Measurements from ENCODE around the gene EMILIN2. TPM values are rescaled to one million over a fixed set of nuclear protein-coding genes. Genes with fewer than 3 reads are reported as not detected.

Gene EMILIN2
- total RNA-seq, 1 donor from 2014 or later, result 51.5 TPM

DNA sequence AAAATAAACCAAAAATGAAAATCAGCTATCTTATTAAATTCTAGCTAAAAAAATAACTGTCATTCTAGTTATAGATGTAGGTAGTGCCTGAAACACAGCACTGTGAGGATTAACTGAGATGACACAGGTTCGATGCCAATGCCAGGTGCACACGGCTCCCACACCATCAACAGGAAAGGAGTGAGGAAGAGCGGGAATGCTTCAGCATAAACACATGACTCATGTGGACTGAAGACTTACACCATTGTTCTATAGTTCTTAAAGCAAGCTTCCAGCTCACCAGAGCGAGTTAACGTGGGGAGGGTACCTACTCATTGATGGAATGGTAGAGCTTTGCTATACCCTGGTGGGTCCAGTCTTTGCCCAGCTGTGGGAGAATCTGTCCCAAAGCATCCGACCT, 76.7 kb downstream of the EMILIN2 start:
- no peaks in the 10 kb centered on the region for H3K4me1 ChIP-seq
- no peaks in the 10 kb centered on the region for H3K27me3 ChIP-seq (ENCODE audit: low read depth)
- H3K27ac ChIP-seq, result no peak overlapping the region
- no peak overlapping the region for H3K4me3 ChIP-seq
- DNase-seq (no peak), ATAC-seq (no peak)
- H3K9me3 ChIP-seq, result no peaks in the 10 kb centered on the region
- TF ChIP-seq, protein P1, sequence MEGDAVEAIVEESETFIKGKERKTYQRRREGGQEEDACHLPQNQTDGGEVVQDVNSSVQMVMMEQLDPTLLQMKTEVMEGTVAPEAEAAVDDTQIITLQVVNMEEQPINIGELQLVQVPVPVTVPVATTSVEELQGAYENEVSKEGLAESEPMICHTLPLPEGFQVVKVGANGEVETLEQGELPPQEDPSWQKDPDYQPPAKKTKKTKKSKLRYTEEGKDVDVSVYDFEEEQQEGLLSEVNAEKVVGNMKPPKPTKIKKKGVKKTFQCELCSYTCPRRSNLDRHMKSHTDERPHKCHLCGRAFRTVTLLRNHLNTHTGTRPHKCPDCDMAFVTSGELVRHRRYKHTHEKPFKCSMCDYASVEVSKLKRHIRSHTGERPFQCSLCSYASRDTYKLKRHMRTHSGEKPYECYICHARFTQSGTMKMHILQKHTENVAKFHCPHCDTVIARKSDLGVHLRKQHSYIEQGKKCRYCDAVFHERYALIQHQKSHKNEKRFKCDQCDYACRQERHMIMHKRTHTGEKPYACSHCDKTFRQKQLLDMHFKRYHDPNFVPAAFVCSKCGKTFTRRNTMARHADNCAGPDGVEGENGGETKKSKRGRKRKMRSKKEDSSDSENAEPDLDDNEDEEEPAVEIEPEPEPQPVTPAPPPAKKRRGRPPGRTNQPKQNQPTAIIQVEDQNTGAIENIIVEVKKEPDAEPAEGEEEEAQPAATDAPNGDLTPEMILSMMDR (IDR thresholded peaks at IDR 0.05), result no peak
- intact Hi-C loops (cut with DNase I), result no loop called here
- H3K36me3 ChIP-seq, result peaks cover 100% of the 10 kb centered on the region

DNA sequence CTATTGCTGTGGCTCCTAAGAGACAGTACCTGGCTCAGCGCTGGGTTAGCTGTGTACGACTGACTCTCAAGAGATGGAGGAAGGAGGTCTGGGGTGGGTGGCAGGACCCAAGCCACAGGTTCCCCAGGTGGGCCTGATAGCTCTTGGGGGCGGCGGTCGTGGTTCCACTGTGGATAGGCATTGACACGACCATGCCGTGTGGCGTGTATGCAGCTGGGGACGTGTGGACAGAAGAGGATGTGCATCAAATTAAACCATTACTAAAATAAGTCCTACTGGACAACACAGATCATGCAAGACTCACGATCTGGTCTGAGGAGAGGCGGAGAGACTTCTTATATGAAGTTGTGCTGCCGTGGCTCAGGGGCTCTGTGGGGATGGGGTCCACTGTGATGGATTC, 78.1 kb downstream of the EMILIN2 start:
- Histone ChIP-seq H3K9me3 (no peaks in the 10 kb centered on the region), H3K27me3 (ENCODE audit: low read depth) (no peaks in the 10 kb centered on the region), H3K4me3 (no peak overlapping the region), H3K36me3 (peaks cover 99% of the 10 kb centered on the region), H3K27ac (no peak overlapping the region), H3K4me1 (no peaks in the 10 kb centered on the region)
- TF ChIP-seq, protein P1 (IDR thresholded peaks at IDR 0.05), result no peak
- intact Hi-C loops (cut with DNase I), result no loop called here
- DNase-seq (no peak), ATAC-seq (no peak)

DNA sequence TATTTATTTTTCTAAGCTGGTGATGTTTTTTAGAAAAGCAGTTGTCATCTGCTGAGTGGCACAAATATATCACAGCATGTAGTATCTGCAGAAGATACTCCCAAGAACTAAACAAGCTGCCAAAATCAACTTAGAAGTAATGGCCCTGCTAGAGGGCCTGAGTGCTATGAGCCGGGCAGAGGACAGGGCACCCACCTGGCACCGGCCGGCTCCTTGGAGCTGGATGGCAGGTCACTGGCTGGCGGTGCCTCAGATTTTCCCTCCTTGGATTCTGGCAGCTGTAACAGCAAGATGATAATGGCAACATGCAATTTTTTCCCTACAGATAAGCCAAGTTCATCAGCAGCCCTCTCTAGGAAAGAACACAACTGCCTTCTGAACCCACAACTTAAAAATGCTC, 79.7 kb downstream of the EMILIN2 start:
- H3K27me3 ChIP-seq (ENCODE audit: low read depth), result no peaks in the 10 kb centered on the region
- DNase-seq (no peak), ATAC-seq (no peak)
- peaks cover 99% of the 10 kb centered on the region for H3K36me3 ChIP-seq
- no peaks in the 10 kb centered on the region for H3K4me1 ChIP-seq
- no peaks in the 10 kb centered on the region for H3K9me3 ChIP-seq
- no peak overlapping the region for H3K4me3 ChIP-seq
- intact Hi-C loops (cut with DNase I), result no loop called here
- no peak overlapping the region for H3K27ac ChIP-seq
- TF ChIP-seq, protein P1 (IDR thresholded peaks at IDR 0.05), result no peak

DNA sequence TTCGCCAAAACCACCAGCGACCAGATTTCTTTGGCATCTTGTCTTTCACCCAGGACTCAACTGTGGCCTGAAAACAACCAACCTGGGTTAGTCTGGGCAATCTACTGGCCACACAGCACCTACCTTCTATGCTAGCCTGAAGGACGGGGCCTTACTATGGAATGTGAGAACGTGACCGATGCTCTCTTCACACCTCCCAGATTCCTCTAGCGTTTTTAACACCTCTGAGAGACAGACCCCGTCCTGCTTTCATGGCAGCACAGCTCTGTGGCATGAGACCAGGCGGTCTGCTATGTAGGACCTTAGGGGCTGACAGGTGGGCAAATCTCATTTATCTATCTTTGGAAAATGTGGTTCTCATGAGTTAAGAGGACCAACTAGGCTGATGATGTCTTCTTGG, 80.9 kb downstream of the EMILIN2 start:
- intact Hi-C loops (cut with DNase I), result no loop called here
- TF ChIP-seq, protein P1 (IDR thresholded peaks at IDR 0.05), result no peak
- Histone ChIP-seq H3K27me3 (ENCODE audit: low read depth) (no peaks in the 10 kb centered on the region), H3K9me3 (no peaks in the 10 kb centered on the region), H3K36me3 (peaks cover 93% of the 10 kb centered on the region), H3K4me3 (no peak overlapping the region), H3K4me1 (no peaks in the 10 kb centered on the region), H3K27ac (no peak overlapping the region)
- no peak for ATAC-seq
- no peak for DNase-seq

DNA sequence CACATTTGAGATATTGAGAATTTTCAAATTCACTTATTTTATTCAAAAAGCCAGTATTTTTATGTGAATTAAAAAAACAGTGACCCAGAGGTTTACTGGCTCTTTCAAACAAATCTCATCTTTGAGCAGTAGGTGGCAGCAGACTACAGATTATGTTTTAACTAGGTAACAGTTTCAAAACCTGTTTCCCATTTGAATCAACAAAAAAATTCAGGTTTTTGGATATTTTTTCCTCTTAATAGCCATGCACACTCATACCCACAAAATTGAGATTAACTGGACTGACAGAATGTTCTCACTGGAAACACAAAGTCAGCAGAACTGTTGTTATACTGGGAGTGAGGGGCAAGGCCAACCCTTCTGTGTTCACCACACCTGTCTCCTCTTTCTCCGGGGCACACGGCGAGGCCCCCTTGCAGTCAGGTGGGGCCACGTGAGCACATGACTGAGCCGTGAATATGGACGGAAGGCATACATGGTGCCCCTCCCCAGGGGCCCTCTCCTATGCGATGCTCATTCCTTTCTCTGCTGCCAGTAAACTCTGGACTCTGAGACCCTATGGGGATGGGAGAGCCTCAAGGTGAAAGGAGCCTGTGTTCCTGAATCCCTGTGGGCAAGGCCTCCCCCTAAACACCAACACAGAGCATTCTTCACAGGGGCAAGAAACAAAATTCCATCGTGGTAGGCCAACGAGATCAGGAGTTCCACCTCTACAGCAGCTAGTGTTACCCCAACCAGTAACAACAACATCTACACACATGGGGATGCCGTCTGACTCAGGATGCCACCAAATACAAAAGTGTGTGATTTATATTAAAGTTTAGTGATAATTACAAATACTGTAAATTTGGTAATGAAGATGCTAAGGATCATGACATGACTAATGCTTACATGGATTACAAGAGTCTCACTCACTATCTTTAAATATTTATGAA, 85.7 kb downstream of the EMILIN2 start:
- ATAC-seq, result peak; percentile 66 to 69
- DNase-seq, result no peak
- H3K9me3 ChIP-seq, result no peaks in the 10 kb centered on the region
- intact Hi-C loops (cut with DNase I), result loop anchor here (5.0 to 10.0 kb wide), 2 partner anchors 212 to 305 kb away; no protein-coding TSS in a partner anchor
- H3K36me3 ChIP-seq, result peaks cover 79% of the 10 kb centered on the region
- no peak overlapping the region for H3K27ac ChIP-seq
- H3K27me3 ChIP-seq (ENCODE audit: low read depth), result no peaks in the 10 kb centered on the region
- TF ChIP-seq, protein P1 (IDR thresholded peaks at IDR 0.05), result peak; percentile 76
- no peaks in the 10 kb centered on the region for H3K4me1 ChIP-seq
- H3K4me3 ChIP-seq, result no peak overlapping the region
